NCI-H128 (cell line): ENCODE results near the gene PPP1R9B.

Experiments used
- DNase-seq: peaks from one replicate; lab custom pipeline; 2025; ENCODE audit not compliant: unreplicated experiment; lab: John Stamatoyannopoulos, UW

PPP1R9B gene

DNA sequence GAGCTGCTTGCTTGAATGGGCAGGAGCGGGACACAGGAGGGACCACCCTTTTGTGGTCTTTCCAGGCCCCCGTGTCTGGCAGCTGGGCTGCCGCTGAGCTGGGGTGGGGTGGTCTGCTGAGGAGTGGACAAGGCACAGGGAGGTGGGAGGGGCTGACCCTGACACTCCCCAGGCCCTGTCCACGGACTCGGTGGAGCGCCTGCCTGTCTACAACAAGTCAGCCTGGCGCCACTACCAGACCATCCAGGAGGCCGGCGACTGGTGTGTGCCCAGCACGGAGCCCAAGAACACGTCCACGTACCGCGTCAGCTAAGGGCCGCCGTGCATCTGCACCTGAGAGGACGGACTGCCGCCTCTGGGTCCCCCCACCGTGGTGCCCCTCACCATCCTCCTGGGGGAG is 40.7 kb downstream of the PPP1R9B start:
- DNase-seq: no peak

DNA sequence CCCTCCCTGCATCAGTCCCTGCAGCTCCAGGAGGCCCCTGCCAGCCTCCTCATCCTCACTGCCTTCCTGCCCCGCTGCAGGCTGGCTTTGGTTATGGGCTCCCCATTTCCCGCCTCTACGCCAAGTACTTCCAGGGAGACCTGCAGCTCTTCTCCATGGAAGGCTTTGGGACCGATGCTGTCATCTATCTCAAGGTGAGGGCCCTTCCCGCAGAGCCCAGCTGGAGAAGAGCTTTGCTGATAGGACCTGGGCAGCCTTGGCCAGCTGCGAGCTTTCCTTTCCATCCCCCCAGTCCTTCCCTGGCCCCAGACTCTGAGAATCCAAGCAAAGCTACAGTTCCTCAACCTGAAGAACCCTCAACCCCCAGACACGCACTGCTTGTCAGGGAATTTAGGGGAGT is 41.3 kb downstream of the PPP1R9B start:
- no peak for DNase-seq

DNA sequence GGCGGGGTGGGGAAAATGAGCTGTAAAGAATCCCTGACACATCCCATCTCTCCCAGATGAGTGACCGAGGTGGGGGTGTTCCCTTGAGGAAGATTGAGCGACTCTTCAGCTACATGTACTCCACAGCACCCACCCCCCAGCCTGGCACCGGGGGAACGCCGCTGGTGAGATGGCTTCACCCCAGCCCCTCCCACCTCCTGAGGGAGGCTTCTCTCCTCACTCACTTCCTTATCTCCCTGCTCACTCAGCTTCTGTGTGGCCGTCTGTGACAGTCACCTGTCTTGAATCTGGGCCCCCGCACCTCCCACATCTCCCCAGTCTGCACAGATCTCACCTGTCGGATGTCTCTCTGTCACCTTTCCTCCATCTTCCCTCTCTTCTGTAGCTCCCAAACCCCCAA is 41.9 kb downstream of the PPP1R9B start:
- no peak for DNase-seq

DNA sequence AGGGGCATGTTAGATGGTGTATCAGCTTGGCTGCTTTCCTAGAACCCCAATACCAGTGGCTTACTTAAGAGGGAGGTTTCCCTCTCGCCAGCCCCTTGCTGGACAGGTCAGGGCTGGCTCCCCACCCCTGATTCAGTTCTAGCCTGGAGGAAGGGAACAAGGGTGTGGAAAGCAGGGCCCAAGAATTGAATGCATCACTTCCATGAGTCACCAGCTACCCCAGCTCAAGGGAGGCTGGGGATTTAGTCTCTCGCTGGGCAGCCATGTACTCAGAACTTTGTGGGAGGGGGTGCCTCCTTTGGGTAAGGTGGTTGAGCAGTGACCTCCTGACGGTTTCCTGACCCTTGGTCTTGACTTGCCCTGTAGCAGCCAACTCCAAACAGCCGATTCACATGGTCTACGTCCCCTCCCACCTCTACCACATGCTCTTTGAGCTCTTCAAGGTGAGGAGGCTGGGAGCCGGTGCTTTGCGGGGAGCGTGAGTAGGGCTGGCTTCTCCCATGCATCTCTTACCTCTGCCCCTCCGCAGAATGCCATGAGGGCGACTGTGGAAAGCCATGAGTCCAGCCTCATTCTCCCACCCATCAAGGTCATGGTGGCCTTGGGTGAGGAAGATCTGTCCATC is 42.6 kb downstream of the PPP1R9B start:
- no peak for DNase-seq

DNA sequence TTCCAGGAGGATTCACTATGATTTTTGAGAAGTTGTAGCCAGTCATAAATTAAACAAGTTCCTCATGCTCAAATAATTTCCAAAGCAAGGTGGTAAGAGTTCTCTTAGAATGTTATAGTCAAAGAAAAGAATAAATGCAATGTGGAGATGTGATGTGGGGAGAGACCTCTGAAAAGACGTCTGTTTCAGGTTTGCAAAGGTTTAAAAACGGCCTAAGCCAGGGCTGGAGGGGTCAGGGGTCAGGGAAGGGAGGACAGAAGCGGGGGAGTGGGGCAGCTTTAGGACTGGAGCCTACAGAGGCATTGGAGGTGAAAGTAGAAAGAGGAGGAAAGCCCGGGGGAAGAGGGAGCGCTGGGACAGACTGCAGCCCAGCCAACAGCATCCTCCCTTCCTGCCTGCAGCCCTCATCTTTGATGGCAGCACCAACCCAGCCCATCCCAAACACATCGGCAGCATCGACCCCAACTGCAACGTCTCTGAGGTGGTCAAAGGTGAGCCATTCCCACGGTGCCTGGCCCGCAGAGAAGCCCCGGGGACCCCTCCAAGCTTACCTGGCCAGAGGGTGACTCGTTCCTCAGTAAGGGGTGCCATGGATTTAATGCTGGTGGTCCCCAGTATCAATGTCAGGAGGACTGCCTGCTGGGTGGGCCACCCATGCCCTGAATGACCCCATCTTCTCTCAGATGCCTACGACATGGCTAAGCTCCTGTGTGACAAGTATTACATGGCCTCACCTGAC is 43.9 kb downstream of the PPP1R9B start:
- no peak for DNase-seq

DNA sequence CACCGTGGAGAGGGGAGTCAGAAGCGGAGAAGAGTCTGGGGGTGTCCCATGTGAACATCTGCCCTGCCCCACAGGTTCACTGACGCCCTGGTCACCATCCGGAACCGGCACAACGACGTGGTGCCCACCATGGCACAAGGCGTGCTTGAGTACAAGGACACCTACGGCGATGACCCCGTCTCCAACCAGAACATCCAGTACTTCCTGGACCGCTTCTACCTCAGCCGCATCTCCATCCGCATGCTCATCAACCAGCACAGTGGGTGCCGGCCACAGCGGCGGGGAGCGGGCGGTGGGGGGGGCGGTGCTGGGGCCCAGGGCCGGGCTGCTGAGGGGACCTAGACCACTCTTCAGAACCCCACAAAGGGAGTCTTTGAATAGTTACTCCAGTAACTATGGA is 44.7 kb downstream of the PPP1R9B start:
- no peak for DNase-seq

DNA sequence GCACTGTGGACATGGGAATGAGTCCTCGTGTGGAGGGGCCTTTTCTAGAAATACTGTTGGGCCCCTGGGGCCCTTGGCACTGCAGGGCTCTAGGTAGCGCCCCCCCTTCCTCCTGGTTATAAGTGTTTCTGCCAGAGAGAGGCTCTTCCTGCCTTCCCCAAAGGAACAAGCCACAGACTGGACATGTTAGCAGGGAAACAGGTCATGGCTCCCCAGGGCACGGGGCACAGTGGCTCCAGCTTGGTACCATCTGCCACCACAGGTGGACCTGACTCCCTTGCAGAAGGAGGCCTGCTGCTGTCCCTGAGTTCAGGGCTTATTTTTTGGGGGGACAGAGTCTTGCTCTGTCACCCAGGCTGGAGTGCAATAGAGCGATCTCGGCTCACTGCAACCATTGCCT is 46.5 kb downstream of the PPP1R9B start:
- no peak for DNase-seq

DNA sequence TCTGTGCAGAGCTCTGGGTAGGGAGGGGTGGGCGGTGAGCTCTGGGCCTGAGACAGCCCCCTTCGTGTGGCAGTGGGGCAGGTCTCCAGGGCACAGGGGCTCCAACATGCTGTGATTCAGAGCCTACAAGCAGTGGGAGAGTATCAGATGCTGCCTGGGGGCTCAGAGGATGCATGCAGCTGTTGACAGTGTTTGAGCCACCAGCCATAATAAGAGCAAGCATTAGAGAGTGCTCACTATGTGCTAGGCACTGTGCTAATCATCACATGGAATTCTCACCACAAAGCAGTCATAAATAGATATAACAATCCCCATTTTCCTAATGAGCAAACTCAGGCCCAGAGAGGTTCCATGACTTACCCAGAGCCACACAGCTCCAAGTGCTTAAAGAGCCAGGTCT is 47.2 kb downstream of the PPP1R9B start:
- no peak for DNase-seq

DNA sequence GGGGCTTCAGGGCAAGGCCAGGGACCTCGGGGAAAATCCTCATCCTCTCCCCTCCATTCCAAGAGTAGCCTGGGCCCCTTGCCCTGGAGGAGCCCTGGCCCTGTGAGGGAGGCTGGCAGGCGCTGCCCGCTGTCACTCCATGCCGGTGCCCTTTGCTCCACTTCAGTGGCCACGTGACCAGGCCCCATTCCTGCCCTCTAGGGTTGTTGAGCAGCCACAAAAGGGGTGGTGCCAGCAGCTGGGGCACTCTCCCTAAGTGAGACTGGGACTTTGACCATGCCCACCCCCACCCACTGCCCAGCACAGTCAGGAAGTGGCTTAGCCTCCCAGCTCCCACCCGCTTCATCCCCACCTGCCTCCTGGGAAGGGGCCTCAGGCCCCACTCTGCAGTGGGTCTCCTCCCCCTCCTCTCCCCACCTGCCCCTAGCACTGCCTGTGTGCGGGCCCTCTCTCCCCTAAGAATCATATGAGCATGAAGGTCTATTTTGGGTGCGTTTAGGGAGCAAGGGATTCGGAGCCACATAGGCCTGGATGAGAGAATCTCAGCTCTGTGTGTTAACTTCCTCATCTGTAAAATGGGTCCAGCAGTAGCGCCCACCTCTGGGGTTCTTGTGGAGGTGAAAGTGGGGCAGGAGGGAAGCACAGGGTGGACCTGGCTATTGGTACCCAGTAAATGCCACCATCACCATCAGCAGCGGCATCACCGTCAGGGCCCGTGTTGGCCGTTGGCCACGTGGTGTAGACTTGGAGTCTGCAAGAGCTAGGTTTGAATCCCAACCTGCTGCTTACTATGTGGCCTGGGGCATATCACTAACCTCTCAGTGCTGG is 48.1 kb downstream of the PPP1R9B start:
- no peak for DNase-seq

DNA sequence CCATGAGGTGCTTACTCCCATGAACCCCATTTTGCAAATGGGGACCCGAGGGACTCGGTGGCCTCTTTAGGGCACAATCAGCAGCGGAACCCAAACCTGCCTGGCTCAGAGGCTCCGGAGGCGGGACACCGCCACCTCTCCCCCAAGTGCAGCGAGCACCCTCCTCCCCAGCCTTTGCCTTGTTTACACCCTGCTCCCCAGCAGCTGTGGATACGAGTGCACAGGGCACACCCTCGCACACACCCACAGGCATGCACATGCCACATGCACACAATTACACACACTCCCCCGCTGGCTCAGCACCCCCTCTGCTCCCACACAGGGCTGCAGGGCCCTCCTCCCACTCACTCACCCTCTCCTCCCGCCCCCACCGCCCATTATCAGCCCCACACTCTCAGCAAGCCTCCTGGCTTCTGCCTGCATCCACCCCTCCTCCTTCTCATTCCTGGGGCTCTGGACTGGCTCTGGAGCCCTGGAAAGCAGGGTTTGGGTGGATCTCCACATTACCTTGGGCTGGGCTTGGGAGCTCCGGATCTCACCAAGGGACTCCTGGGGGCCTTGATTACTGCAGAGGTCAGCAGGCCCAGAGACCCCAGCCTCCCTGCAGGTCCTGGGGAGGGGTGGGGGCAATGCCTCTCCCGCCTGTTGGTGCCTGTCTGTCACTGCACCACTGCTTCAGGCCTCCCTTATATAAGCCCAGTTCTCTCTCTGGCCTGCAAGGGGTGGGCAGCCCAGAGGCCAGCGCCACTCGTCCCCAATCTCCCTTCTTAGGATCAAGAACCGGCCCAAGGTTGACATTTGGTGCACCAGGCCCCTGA is 48.9 kb downstream of the PPP1R9B start:
- DNase-seq: no peak

DNA sequence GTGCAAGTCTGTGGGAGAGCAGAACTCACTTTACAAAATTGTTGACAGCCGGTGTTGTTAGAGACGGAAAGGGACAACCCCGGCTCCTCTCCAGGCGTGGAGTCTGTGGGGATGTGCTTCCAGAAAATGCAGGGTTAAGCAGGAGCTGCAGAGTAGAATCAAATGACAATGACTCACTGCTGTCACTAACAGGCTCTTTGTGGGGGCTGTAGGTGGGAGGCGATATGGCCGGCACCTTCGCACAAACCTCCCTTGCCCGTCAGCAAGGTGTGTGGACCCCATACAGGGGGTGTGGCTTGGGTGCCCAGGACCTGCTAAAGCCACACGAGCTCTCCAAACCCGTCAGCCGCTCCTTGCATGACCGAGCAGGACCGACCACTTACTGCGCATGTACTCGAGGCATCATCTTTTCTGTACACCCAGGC is 49.5 kb downstream of the PPP1R9B start:
- no peak for DNase-seq

DNA sequence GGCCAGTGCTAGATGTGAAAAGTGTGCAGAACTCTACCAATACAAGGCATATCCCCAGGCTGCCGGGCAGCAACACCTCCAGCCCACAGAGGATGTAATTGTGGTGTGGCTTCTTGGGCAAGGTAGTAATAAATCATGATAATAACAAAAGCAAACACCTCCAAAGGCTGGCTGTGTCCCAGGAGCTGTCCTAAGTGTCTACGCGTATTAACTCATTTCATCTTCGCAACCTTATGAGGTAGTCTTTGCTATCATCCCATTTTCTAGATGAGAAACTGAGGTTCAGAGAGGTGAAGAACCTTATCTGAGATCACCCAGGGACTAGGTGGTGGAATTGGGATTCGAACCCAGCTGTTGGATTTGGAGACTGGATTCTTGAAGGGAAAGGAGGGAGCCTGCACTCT is 50.0 kb downstream of the PPP1R9B start:
- DNase-seq: no peak

DNA sequence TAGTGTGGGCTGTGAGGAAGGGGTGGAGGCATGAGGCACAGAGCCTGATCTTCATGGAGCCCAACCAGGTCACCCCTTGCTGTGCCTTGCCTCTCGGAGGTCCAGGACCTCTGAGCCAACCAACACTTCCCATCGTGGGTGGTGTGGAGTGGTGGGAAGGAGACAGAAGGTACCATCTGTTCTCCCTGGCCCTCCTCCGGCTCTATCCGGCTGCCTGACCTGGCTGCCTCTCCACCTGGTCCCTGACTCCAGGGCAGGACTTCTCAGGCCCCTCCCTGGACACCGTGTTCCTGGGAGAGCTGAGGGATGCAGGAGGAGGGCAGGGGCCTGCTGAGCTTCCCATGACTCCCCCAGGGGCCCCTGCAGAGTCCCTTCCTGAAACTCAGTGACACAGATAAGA is 51.5 kb downstream of the PPP1R9B start:
- DNase-seq: no peak

DNA sequence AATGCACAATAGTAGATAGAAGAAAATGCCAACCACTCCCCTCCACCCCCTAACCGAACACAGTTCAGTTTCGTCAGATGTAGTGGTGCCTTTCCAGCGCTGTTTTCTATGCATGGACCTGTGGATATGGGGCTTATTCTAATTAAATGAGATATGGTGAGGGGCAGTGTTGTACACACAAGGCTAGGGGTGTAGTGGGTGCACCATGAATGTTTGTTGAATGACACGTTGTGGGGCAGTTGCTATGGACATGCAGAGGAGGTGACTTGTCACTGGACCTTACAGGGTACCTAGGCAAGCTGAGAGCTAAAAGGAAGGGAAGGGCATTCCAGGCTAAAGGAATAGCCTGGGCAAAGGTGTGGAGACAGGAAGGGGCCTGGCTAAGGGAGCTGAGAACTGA is 51.9 kb downstream of the PPP1R9B start:
- no peak for DNase-seq

DNA sequence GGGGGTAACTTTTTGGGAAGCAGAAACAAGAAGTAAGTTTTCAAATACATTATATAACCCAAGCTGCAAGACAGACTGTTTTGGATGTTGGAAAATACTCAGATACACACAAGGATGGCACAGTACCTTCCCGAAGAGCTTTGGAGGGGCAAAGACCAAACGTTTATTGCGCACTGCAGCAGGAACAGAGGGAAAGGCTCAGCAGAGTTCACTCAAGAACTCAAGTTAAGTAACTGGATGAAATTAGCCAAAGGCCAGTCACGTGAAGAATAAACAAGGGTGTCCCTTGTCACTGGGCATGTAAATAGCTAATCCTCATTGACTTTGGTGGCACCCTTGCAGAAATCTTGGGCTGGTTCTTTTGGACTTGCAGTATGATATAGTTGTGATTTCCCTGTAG is 52.6 kb downstream of the PPP1R9B start:
- DNase-seq: no peak

DNA sequence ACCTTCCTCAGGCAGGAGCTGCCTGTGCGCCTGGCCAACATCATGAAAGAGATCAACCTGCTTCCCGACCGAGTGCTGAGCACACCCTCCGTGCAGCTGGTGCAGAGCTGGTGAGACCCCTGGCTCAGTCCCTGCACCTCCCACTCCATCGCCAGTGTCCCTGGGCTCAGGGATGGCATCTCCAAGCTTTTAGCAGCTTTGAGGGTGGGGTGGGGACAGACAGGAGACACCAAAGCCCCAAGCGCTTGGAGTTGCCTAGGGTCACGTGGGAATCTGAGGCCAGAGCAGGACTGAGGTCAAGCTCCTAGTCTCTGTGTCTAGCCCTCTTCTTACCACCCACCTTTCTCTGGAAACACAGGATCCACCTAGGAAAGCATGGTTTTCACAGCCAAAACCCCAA is 53.0 kb downstream of the PPP1R9B start:
- no peak for DNase-seq

DNA sequence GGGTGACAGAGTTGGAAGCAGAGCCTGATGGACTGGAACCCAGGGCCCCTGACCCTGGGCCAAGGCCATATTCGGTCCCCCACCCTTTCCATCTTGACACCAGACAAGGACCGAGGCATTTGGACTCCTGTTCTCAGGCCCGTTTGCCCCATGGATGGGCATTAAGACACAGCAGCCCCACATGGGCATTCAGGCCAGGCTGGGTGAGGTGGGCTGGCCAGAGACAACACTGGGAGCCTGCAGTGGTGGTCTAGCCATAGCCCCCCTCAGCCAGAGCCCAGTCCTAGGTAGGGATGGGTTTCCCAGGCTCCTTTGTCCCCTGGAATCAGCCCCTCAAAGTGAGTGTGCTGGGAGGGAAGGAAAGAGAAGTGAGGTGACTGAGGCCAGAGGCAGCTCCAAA is 53.7 kb downstream of the PPP1R9B start:
- no peak for DNase-seq

DNA sequence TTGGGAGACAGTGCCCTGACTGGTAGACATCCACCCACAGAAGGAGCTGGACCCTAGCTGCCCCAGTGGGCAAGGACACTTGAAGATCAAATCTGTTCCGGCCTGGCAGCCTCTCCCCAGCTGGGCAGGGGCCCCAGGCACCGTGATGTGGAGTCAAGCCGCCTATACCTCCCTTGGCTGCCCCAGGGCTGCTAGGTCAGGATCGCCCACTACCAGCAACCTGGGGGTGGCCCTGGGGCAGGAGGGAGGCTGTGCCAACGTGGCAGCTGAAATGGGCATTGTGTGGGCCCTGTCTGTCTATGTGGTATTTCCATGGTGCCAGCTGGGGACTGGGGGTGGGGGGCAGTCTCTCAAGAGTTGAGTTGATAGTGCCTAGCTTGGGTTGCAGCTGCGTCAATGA is 54.4 kb downstream of the PPP1R9B start:
- DNase-seq: no peak

DNA sequence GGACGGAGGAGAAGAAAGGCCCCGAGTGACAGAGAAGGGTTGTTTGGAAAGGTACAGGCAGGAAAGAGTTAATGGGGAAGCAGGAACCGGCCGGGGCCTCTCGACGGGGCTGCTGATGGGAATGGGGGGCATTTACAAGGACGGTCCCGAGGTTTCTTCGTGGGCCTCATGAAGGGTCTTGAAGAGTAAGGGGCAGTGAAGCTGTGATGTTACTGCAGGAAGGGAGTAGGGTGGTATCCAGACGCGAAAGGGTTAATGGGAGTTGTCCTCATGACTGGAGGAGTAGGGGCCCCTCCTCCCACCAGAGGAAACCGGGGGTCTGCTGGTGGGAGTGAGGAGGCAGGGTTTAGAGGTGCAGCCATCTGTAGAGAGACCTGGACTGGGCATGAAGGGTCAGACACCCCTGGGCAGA is 54.8 kb downstream of the PPP1R9B start:
- DNase-seq: no peak

DNA sequence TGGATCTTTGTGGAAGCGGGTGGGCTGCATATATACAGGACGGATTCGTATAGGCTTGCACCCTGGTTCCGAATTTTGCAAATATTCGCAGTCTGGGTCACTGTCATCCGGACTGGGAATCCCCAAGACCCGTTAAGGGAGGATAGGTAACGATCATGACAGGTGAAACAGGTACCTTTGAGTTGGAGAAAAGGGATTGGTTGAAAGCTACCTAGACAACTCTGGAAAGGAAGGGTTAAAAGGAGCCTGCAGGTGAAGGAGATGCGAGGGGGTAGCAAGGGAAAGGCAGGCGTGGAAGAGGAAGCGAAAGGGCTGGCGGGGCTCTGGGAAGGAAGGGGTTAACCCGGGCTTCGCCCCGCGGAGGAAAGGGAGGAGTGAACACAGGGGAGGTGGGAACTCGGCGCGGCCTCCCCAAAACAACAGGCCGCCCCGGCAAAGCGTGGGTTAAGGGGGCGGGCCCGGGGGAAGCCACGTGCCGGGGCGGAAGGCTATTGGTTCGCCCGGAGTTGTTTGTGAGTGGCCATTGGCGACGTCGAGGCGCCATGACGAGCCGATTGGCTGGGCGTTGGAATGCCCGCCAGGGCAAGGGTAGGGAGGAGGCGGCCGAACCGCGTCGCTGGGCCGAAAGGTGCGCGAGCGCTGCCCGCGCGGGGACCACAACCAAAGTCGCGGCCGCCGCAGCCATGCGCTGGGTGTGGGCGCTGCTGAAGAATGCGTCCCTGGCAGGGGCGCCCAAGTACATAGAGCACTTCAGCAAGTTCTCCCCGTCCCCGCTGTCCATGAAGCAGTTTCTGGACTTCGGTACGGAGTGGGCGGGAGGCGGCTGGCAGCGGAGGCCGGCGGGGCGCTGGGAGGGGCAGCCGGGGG is 55.5 kb downstream of the PPP1R9B start, which contains the start of gene PDK2:
Gene PDK2 (plus strand): TSS at position 599 of the 867 bp plus-strand sequence. CDS start 85 bp downstream, at position 684.
- DNase-seq: peak; percentile 72
